ENCODE data around the gene DDX6. TPM values are rescaled to one million over a fixed set of nuclear protein-coding genes. Genes with fewer than 3 reads are reported as not detected.
"Not testable (repeated sequence)": the region's sequence is repeated elsewhere in the genome, so short reads cannot be mapped to it uniquely, and the experiment has no call there.

Gene DDX6
- total and polyA plus RNA-seq, 7 donors, result 18.8 to 90.9 (median 77.6) TPM

GRCh38 chr11:118785362-118785761 lies 5.6 kb downstream of the DDX6 start:
- DNase-seq (no peak), ATAC-seq (no peak)
- Histone ChIP-seq H3K4me1 (peaks cover 70% of the 10 kb centered on the region), H3K9me3 (no peaks in the 10 kb centered on the region), H3K27me3 (ENCODE audit: insufficient read depth in 3 of 3, low read length in 2 of 3) (no peaks in the 10 kb centered on the region), H3K4me3 (peak overlapping the region; percentile 15), H3K36me3 (ENCODE audit: insufficient read depth in 1 of 2, low read depth in 1 of 2) (peaks cover 0 to 55% of the 10 kb centered on the region in 2 donors), H3K27ac (peak overlapping the region; percentile 43)
- intact Hi-C loops (cut with DNase I), result no loop called here
- 43 to 62% (median 44%) methylated on average over 3 of the region's 3 CpGs for WGBS, 3 donors
- TF ChIP-seq, protein P1, sequence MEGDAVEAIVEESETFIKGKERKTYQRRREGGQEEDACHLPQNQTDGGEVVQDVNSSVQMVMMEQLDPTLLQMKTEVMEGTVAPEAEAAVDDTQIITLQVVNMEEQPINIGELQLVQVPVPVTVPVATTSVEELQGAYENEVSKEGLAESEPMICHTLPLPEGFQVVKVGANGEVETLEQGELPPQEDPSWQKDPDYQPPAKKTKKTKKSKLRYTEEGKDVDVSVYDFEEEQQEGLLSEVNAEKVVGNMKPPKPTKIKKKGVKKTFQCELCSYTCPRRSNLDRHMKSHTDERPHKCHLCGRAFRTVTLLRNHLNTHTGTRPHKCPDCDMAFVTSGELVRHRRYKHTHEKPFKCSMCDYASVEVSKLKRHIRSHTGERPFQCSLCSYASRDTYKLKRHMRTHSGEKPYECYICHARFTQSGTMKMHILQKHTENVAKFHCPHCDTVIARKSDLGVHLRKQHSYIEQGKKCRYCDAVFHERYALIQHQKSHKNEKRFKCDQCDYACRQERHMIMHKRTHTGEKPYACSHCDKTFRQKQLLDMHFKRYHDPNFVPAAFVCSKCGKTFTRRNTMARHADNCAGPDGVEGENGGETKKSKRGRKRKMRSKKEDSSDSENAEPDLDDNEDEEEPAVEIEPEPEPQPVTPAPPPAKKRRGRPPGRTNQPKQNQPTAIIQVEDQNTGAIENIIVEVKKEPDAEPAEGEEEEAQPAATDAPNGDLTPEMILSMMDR (IDR thresholded peaks at IDR 0.05), result no peak

DNA sequence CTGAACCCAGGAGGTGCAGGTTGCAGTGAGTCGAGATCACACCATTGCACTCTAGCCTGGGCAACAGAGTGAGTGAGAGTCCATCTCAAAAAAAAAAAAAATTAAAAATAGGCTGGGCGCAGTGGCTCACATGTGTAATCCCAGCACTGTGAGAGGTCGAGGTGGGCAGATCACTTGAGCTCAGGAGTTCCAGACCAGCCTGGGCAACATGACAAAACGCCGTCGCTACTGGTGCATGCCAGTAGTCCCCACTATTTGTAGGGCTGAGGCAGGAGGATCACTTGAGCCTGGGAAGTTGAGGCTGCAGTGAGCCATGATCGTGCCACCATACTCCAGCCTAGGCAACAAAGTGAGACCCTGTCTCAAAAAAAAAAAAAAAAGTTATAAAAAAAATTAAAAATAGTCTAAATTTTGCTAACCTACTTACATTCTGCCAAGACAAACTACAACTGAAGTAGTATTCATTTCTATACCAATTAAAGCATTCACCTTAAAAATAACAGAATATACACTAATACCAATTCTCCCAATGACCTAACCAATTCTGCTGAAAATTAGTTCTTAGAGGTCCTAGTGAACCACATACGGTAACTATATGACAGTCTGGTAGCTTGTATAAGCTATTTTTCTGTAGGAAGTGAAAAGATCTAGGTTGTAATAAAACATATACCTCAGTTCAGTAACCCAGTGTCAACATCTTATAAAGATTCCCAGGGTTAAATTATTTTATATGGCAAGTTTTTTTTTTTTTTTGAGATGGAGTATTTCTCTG lies 7.1 kb downstream of the DDX6 start:
- TF ChIP-seq, protein P1 (IDR thresholded peaks at IDR 0.05), result no peak
- Histone ChIP-seq H3K9me3 (no peaks in the 10 kb centered on the region), H3K36me3 (ENCODE audit: insufficient read depth in 1 of 2, low read depth in 1 of 2) (peaks cover 0 to 69% of the 10 kb centered on the region in 2 donors), H3K27me3 (ENCODE audit: insufficient read depth in 3 of 3, low read length in 2 of 3) (no peaks in the 10 kb centered on the region), H3K4me3 (no peak overlapping the region), H3K27ac (no peak overlapping the region), H3K4me1 (peaks cover 70% of the 10 kb centered on the region)
- DNase-seq, result peak in 1 of 2 donors; percentile 76
- intact Hi-C loops (cut with DNase I), result no loop called here
- peak in 3 of 4 donors; percentile 46 to 72 (median 68) for ATAC-seq
- WGBS, 3 donors, result 33 to 52% (median 39%) methylated on average over 8 of the region's 8 CpGs

- peaks cover 3 to 75% of the 10 kb centered on the region in 2 donors for H3K36me3 ChIP-seq (ENCODE audit: insufficient read depth in 1 of 2, low read depth in 1 of 2)
- ATAC-seq, result peak in 3 of 4 donors; percentile 27 to 53 (median 52)
- peaks cover 66% of the 10 kb centered on the region for H3K4me1 ChIP-seq
- H3K4me3 ChIP-seq; H3K9me3 ChIP-seq; intact Hi-C loops (cut with DNase I); DNase-seq; H3K27ac ChIP-seq; H3K27me3 ChIP-seq (ENCODE audit: insufficient read depth in 3 of 3, low read length in 2 of 3): not testable (repeated sequence)
- 42 to 53% (median 42%) methylated on average over 5 of the region's 5 CpGs for WGBS, 3 donors
Measured at GRCh38 chr11:118783324-118783723, 7.6 kb downstream of the DDX6 start.

GRCh38 chr11:118778898-118779297 lies 12.1 kb downstream of the DDX6 start:
- peaks cover 40% of the 10 kb centered on the region for H3K4me1 ChIP-seq
- H3K36me3 ChIP-seq (ENCODE audit: insufficient read depth in 1 of 2, low read depth in 1 of 2), result peaks cover 3 to 97% of the 10 kb centered on the region in 2 donors
- ATAC-seq (no peak), DNase-seq (no peak)
- H3K9me3 ChIP-seq, result no peaks in the 10 kb centered on the region
- no peak overlapping the region for H3K27ac ChIP-seq
- no peaks in the 10 kb centered on the region for H3K27me3 ChIP-seq (ENCODE audit: insufficient read depth in 3 of 3, low read length in 2 of 3)
- 61 to 78% (median 64%) methylated on average over 5 of the region's 5 CpGs for WGBS, 3 donors
- no peak overlapping the region for H3K4me3 ChIP-seq
- intact Hi-C loops (cut with DNase I), result no loop called here
- TF ChIP-seq, protein P1 (IDR thresholded peaks at IDR 0.05), result no peak

DNA sequence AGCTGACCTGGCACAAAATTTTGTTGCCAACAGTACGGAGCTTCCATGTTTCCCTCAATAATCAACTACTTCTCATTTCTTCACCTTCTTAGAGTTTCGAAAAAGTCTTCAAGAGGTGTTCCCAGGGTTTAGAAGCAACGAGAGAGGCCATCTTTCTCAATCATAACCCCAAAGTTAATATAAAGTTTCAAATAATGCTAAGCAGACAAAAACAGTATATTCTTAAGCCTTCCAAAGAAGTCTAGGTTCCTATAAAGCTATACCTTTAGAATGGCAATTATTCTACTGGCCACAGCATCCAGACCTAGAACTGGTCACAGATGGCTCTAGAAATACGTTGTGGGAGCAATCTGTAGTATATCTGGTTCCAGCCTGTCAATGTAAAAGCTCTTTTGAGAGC lies 16.9 kb downstream of the DDX6 start:
- Histone ChIP-seq H3K9me3 (no peaks in the 10 kb centered on the region), H3K4me3 (no peak overlapping the region), H3K27ac (no peak overlapping the region), H3K4me1 (peaks cover 53% of the 10 kb centered on the region), H3K36me3 (ENCODE audit: insufficient read depth in 1 of 2, low read depth in 1 of 2) (peaks cover 3 to 74% of the 10 kb centered on the region in 2 donors), H3K27me3 (ENCODE audit: insufficient read depth in 3 of 3, low read length in 2 of 3) (no peaks in the 10 kb centered on the region)
- no peak for DNase-seq
- TF ChIP-seq, protein P1 (IDR thresholded peaks at IDR 0.05), result no peak
- WGBS, 3 donors, result 46 to 55% (median 52%) methylated on average over 4 of the region's 4 CpGs
- intact Hi-C loops (cut with DNase I), result no loop called here
- ATAC-seq, result no peak
